Small intestine (tissue), 16 donors: ENCODE data around the gene KCTD2. TPM values are rescaled to one million over a fixed set of nuclear protein-coding genes. Genes with fewer than 3 reads are reported as not detected.

Source experiments
- DNase-seq, 2 donors: peaks; one replicate each; pipeline versions ENCODE4 v3.0.0 to v3.0.0-alpha.2; 2013
- FAIRE-seq: peaks from 2 replicates; lab custom pipeline; 2012; peaks lifted over from hg19 to GRCh38; lab: Jason Lieb, UNC
- H3K27ac ChIP-seq, 3 donors: one replicate each; pipeline ENCODE4 v1.5.1; 2013; ENCODE audit warnings: low read length in 2 of 3, mild to moderate bottlenecking in 2 of 3, control low read depth in 1 of 3, inconsistent platforms in 1 of 3, low read depth in 1 of 3, moderate library complexity in 1 of 3
- H3K27me3 ChIP-seq, 3 donors: one replicate each; pipeline ENCODE4 v1.6.1; 2013; ENCODE audit warnings: low read length in 3 of 3, inconsistent platforms in 1 of 3; ENCODE audit not compliant: control insufficient read depth in 3 of 3, insufficient read depth in 3 of 3
- H3K36me3 ChIP-seq, 3 donors: one replicate each; pipeline ENCODE4 v1.6.1; 2013; ENCODE audit warnings: low read length in 3 of 3, inconsistent platforms in 1 of 3, low read depth in 1 of 3, mild to moderate bottlenecking in 1 of 3, moderate library complexity in 1 of 3; ENCODE audit not compliant: control insufficient read depth in 3 of 3, insufficient read depth in 2 of 3
- H3K4me1 ChIP-seq, 3 donors: one replicate each; pipeline ENCODE4 v1.6.1; 2013; ENCODE audit warnings: low read length in 2 of 3, inconsistent platforms in 1 of 3, low read depth in 1 of 3, mild to moderate bottlenecking in 1 of 3, moderate library complexity in 1 of 3; ENCODE audit not compliant: control insufficient read depth in 3 of 3, insufficient read depth in 2 of 3
- H3K4me3 ChIP-seq, 3 donors: one replicate each; pipeline ENCODE4 v1.5.1; 2013; ENCODE audit warnings: low read length in 3 of 3, control low read depth in 1 of 3, inconsistent platforms in 1 of 3, low read depth in 1 of 3, mild to moderate bottlenecking in 1 of 3, moderate library complexity in 1 of 3
- H3K9me3 ChIP-seq, 2 donors: one replicate each; pipeline ENCODE4 v1.6.1; 2013; ENCODE audit warnings: low read depth in 1 of 2, low read length in 1 of 2; ENCODE audit not compliant: control insufficient read depth in 2 of 2, insufficient read depth in 1 of 2
- WGBS, 3 donors: extraction: QIAGEN DNeasy Blood & Tissue Kit; methylation state at CpG; one replicate each; pipeline ENCODE4 v1.1.7; 2013; 5-methylcytosine and 5-hydroxymethylcytosine counted together
- long read RNA-seq, 10 donors: transcript quantifications; one replicate each; lab custom pipeline, GENCODE V29; 2026
- polyA plus RNA-seq, 4 donors: library from polyadenylated mRNA; stranded (reverse) in 3 of 4; unstranded in 1 of 4; fragments of 200-250 nt in 3 of 4; fragments of 120-200 nt in 1 of 4; gene quantifications; one replicate each; pipeline versions ENCODE4 v1.2.1 to v1.2.3, GENCODE V29; 2013
- donor health status: healthy with polysubstance abuse.
- donor health status: control.
- donor health status: control.
- donor health status: Bipolar disorder and iron deficiency.
- donor health status: healthy.

KCTD2 gene
- 10 to 100 TPM; 12.3 to 18.0 (median 13.7) TPM for polyA plus RNA-seq
- long read RNA-seq, donor 1, result 0 reads
- long read RNA-seq, donor 2, result 0 reads
- long read RNA-seq, donor 3, partial matches to known transcripts, result 554 of 570 reads
- long read RNA-seq, donor 3, other reads (novel, unspliced or antisense), result 16 of 570 reads
- long read RNA-seq, donor 4, result 0 reads
- long read RNA-seq, donor 5, result 0 reads
- long read RNA-seq, donor 6, partial matches to known transcripts, result 0 of 1 reads
- long read RNA-seq, donor 6, other reads (novel, unspliced or antisense), result 0 of 1 reads
- long read RNA-seq, donor 7, transcript KCTD2-201 (6 exons, 3,635 nt), result major isoform, 14 of 14 reads
- long read RNA-seq, donor 7, partial matches to known transcripts, result 0 of 14 reads
- long read RNA-seq, donor 7, other reads (novel, unspliced or antisense), result 0 of 14 reads
- long read RNA-seq, donor 8, result 0 reads
- long read RNA-seq, donor 9, result 0 reads
- long read RNA-seq, donor 10, partial matches to known transcripts, result 0 of 3 reads
- long read RNA-seq, donor 10, other reads (novel, unspliced or antisense), result 0 of 3 reads

DNA sequence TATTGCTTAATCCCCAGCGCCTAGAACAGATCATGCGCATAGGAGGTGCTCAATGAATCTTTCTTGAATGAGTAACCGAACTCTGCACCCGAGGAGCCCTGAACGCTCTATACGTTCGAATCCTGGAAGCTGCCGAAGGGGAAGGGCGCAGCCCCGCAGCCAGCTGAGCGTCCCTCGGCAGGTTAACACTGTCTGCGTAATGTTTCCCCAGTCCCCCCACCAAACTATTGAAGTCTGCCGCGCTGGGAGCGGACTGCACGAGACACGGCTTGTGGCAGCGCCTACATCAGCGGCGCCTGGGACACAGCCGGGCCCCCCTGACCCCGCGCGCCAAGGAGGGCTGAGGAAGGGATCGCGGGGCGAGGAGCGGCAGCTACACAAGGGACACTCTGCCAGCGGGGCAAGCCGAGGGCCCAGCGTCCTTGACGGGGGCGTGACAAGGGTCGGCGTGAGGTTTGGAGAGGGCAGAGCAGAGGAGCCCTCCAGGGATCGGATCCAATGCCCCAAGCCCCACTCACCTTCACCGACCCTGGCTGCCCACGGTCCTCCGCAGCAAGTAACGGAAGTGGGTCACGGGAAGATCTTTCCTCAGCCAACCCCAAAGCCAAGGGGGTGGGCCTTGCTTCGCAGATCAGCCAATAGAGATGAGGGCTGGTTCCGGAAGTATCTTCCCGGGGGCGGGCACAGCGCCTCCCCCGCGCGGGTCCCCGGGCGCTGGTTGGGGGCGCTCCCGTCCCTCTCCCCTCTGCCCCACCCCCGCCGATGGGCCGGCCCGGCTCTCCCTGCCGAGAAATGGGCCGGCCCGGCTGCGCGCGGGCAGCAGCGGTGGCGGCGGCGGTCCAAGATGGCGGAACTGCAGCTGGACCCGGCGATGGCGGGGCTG lies at the start of gene KCTD2, which contains the start of gene ATP5PD:
KCTD2 (plus strand) TSS at position 819 of the 883 bp plus-strand sequence; CDS start at position 845, 26 bp downstream.
ATP5PD (minus strand) TSS at position 563 of the 883 bp plus-strand sequence. CDS start 4,319 bp downstream, outside the sequence.
- DNase-seq, result peak; percentile 97
- no peak for FAIRE-seq
- Histone ChIP-seq H3K4me3 (peak within 1 kb of the TSS; percentile 88 to 99 (median 89)), H3K27ac (peak within 1 kb of the TSS; percentile 90 to 97 (median 94)), H3K36me3 (peaks cover 5 to 14% (median 9%) of the 10 kb centered on the region in 3 donors), H3K9me3 (no peaks in the 10 kb centered on the region), H3K27me3 (no peaks in the 10 kb centered on the region), H3K4me1 (peaks cover 0 to 6% (median 3%) of the 10 kb centered on the region in 3 donors)
- WGBS, 3 donors, result 0 to 1% (median 0%) methylated on average over 59 to 72 of the region's 72 CpGs

DNA sequence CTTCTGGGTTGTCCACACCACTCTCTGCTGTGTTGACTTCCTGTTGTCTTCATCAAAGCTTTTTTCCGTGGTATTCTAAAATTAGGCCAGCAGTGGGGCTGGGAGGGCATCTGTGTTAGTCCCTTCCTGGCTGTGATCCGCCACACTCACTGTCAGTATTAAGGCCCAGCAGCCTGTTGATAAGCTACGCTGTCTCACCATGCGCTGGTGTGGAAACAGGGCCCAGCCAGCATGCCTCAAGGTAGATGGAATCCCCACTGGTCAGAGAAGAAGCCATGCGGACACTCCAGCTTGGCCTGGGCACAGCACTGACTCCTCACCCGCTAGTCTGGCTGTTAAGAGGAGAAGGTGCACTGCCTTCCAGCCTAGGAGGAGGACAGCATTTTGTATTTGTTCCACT lies 48.2 kb upstream of the KCTD2 start:
- no peak overlapping the region for H3K4me3 ChIP-seq
- WGBS, 3 donors, result 81 to 90% (median 89%) methylated on average over 6 of the region's 6 CpGs
- FAIRE-seq (no peak), DNase-seq (no peak)
- no peak overlapping the region for H3K27ac ChIP-seq
- H3K27me3 ChIP-seq, result no peaks in the 10 kb centered on the region
- H3K4me1 ChIP-seq, result peaks cover 0 to 6% (median 0%) of the 10 kb centered on the region in 3 donors
- no peaks in the 10 kb centered on the region for H3K9me3 ChIP-seq
- peaks cover 0 to 44% (median 9%) of the 10 kb centered on the region in 3 donors for H3K36me3 ChIP-seq

- DNase-seq (no peak), FAIRE-seq (no peak)
- Histone ChIP-seq H3K36me3 (peaks cover 0 to 50% (median 9%) of the 10 kb centered on the region in 3 donors), H3K27me3 (no peaks in the 10 kb centered on the region), H3K27ac (no peak overlapping the region), H3K4me1 (no peaks in the 10 kb centered on the region), H3K9me3 (no peaks in the 10 kb centered on the region), H3K4me3 (no peak overlapping the region)
- 80 to 85% (median 82%) methylated on average over 4 of the region's 4 CpGs for WGBS, 3 donors
Observed at GRCh38 chr17:74999523-74999922, 47.5 kb upstream of the KCTD2 start.

DNA sequence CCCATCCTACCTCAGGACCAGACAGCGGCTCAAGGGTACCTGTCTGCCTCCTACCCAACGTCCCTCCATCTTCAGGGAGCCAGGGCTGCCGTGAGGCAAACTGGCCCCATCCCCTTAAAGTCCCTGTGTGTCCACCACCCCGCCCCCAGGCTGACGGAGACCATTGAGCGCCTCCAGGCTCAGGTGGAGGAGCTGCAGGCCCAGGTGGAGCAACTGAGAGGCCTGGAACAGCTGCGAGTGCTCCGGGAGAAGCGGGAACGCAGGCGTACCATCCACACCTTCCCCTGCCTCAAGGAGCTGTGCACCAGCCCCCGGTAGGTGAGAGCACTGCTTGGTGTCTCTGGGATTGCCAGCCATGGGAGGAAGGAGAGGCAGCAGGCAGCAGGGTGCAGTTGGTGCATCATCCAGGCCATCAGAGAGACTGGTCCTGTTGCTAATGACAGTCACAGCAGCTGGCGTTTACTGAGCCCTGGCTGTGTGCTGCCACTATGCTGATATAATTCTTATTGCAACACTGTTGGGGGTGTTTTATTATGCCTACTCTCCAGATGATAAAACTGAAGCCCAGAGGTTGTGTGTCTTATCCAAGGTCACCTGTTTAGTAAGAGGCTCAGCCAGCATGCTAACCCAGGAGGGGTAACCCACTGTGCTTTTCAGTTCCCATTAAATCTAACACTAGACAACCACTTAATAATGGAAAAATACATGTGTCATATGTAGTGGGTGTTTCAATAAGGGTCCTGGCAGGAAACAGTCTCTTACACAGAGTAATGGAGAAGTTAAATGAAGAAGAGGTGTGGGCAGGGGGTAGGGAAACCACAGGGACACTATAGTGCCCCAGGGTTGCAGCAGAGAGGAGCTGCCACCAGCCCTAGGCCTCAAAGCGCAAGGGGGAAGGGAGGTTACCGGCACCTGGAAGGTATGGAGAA lies 44.8 kb upstream of the KCTD2 start:
- WGBS, 3 donors, result 87 to 94% (median 91%) methylated on average over 15 of the region's 15 CpGs
- Histone ChIP-seq H3K36me3 (peaks cover 0 to 61% (median 13%) of the 10 kb centered on the region in 3 donors), H3K27ac (no peak overlapping the region), H3K27me3 (no peaks in the 10 kb centered on the region), H3K4me1 (no peaks in the 10 kb centered on the region), H3K9me3 (no peaks in the 10 kb centered on the region), H3K4me3 (no peak overlapping the region)
- DNase-seq, result no peak
- FAIRE-seq, result no peak

DNA sequence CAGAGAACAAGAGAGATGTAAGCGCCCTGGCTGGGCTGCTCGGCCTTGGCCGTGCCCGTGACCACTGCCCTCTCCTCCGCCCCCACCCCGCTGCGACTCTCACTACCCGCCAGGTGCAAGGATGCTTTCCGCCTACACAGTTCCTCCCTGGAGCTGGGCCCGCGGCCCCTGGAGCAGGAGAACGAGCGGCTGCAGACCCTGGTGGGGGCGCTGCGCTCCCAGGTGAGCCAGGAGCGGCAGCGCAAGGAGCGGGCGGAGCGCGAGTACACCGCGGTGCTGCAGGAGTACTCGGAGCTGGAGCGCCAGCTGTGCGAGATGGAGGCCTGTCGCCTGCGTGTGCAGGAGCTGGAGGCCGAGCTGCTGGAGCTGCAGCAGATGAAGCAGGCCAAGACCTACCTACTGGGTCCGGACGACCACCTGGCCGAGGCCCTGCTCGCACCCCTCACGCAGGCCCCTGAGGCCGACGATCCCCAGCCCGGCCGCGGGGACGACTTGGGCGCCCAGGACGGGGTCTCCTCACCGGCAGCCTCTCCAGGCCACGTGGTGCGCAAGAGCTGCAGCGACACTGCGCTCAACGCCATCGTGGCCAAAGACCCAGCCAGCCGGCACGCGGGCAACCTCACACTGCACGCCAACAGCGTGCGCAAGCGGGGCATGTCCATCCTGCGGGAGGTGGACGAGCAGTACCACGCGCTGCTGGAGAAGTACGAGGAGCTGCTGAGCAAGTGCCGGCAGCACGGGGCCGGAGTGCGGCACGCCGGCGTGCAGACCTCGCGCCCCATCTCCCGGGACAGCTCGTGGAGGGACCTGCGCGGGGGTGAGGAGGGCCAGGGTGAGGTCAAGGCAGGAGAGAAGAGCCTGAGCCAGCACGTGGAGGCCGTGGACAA lies 43.7 kb upstream of the KCTD2 start:
- Histone ChIP-seq H3K4me3 (no peak overlapping the region), H3K27me3 (no peaks in the 10 kb centered on the region), H3K27ac (no peak overlapping the region), H3K4me1 (no peaks in the 10 kb centered on the region), H3K36me3 (peaks cover 0 to 61% (median 13%) of the 10 kb centered on the region in 3 donors), H3K9me3 (no peaks in the 10 kb centered on the region)
- WGBS, 3 donors, result 88 to 92% (median 89%) methylated on average over 63 to 76 of the region's 76 CpGs
- no peak for DNase-seq
- no peak for FAIRE-seq

DNA sequence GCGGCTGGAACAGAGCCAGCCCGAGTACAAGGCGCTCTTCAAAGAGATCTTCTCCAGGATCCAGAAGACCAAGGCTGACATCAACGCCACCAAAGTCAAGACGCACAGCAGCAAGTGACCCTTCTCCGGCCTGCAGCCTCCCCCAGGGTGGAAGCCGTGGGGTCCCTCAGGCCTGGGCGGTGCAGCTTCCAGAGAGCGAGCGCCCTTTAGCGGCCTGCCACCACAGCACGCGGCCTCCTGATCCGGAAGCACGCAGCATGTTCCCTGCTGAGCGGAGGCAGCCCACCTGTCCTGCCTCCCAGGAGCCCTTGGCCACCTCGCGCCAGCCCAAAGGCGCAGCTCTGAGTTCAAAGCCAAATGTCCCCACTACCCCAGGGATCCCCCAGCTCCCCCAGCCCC lies 43.1 kb upstream of the KCTD2 start:
- H3K4me3 ChIP-seq, result no peak overlapping the region
- H3K27me3 ChIP-seq, result no peaks in the 10 kb centered on the region
- WGBS, 3 donors, result 92 to 95% (median 94%) methylated on average over 19 of the region's 19 CpGs
- FAIRE-seq, result no peak
- no peaks in the 10 kb centered on the region for H3K4me1 ChIP-seq
- H3K36me3 ChIP-seq, result peaks cover 0 to 58% (median 13%) of the 10 kb centered on the region in 3 donors
- H3K9me3 ChIP-seq, result no peaks in the 10 kb centered on the region
- no peak for DNase-seq
- H3K27ac ChIP-seq, result no peak overlapping the region

DNA sequence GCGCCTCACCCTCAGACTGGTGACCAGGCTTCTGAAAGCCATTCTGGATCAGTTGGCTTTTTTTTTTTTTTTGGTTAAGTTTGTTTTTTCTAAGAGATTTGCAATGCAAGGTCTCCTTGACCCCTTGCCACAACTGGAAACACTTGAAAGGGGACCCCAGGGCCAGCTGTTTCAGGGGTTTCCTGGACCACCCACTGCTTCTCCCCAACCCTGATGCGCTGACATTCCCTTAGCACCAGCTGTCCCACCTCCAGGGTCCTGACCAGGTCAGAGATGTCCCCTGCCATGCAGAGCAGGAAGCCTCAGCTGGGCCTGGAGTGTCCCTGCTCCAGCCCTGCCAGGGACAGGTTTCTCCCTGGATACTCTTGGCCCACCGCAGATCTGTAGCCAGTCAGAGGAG lies 42.7 kb upstream of the KCTD2 start:
- no peak for FAIRE-seq
- DNase-seq, result no peak
- H3K36me3 ChIP-seq, result peaks cover 0 to 55% (median 13%) of the 10 kb centered on the region in 3 donors
- H3K27ac ChIP-seq, result no peak overlapping the region
- H3K4me1 ChIP-seq, result no peaks in the 10 kb centered on the region
- H3K9me3 ChIP-seq, result no peaks in the 10 kb centered on the region
- no peak overlapping the region for H3K4me3 ChIP-seq
- WGBS, 3 donors, result 92 to 100% (median 94%) methylated on average over 3 of the region's 3 CpGs
- no peaks in the 10 kb centered on the region for H3K27me3 ChIP-seq
